ENCODE results near the gene FBXO42. TPM values are rescaled to one million over a fixed set of nuclear protein-coding genes. Genes with fewer than 3 reads are reported as not detected.
A peak's percentile ranks its signal among the peaks of the same experiment; 100 is the strongest.

The FBXO42 gene
- total RNA-seq, 1 experiment from 2014 or later: 21.9 TPM

- ChIA-PET POLR2A (interaction anchor here (0.6 to 2.8 kb wide), 18 partner anchors 11 to 173 kb away, joined by 3 to 14 read pairs (median 4); partner anchors contain the start of genes CPLANE2 and FBXO42), CTCF (interaction anchor here (1.0 to 2.7 kb wide), 7 partner anchors 10 to 170 kb away, joined by 4 to 19 read pairs (median 5); partner anchors contain the start of gene FBXO42)
- no peak for TF ChIP-seq CTCF (IDR thresholded peaks at IDR 0.05; ENCODE audit: unreplicated experiment)
- H3K36me3 Mint-ChIP-seq (ENCODE audit: insufficient read depth, unreplicated experiment): peaks cover 78% of the 10 kb centered on the region
- BruUV-seq (replicated peaks): no TSS peak
- H3K4me1 Mint-ChIP-seq (ENCODE audit: insufficient read depth, unreplicated experiment): peaks cover 38% of the 10 kb centered on the region
- H3K27me3 Mint-ChIP-seq (ENCODE audit: insufficient read depth, unreplicated experiment): no peaks in the 10 kb centered on the region
- H3K4me3 Mint-ChIP-seq (ENCODE audit: unreplicated experiment): peak overlapping the region; percentile 62
- intact Hi-C loops (cut with micrococcal nuclease): loop anchor here (10.0 kb wide), 2 partner anchors 104 to 244 kb away; partner anchors contain the start of gene SRARP
- no peaks in the 10 kb centered on the region for H3K9me3 Mint-ChIP-seq (ENCODE audit: unreplicated experiment)
- peak; percentile 88 for DNase-seq (ENCODE audit: unreplicated experiment)
- H3K27ac Mint-ChIP-seq (ENCODE audit: low read depth, unreplicated experiment): peak overlapping the region; percentile 88
Observed at GRCh38 chr1:16248603-16249516, 103.4 kb downstream of the FBXO42 start.

- no peak overlapping the region for H3K4me3 Mint-ChIP-seq (ENCODE audit: unreplicated experiment)
Observed at GRCh38 chr1:16248007-16248436, 104.3 kb downstream of the FBXO42 start.

DNA sequence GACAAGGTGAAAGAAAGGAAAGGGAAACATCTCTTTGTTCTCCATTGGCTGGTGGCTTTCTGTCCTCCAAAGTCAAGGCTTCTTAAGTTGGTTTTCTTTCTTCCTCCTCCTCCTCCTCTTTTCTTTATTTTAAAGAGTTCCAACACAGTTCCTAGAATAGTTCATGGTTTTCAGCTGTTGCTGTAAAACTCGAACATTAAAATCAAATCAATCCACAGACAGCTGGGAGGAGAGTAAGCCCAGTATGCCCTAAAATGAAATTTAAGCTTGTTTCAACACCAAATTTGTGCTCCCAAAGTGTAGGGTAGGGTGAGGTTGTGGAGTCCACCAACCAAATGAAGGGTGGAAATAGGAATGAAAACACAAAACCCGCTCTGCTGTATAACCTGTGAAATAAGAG is 104.8 kb downstream of the FBXO42 start:
- H3K36me3 Mint-ChIP-seq (ENCODE audit: insufficient read depth, unreplicated experiment): peaks cover 78% of the 10 kb centered on the region
- H3K27me3 Mint-ChIP-seq (ENCODE audit: insufficient read depth, unreplicated experiment): no peaks in the 10 kb centered on the region
- H3K27ac Mint-ChIP-seq (ENCODE audit: low read depth, unreplicated experiment): peak overlapping the region; percentile 27
- no peak overlapping the region for H3K4me3 Mint-ChIP-seq (ENCODE audit: unreplicated experiment)
- no peak for TF ChIP-seq CTCF (IDR thresholded peaks at IDR 0.05; ENCODE audit: unreplicated experiment)
- peaks cover 33% of the 10 kb centered on the region for H3K4me1 Mint-ChIP-seq (ENCODE audit: insufficient read depth, unreplicated experiment)
- BruUV-seq (replicated peaks): no TSS peak
- no peaks in the 10 kb centered on the region for H3K9me3 Mint-ChIP-seq (ENCODE audit: unreplicated experiment)
- ChIA-PET CTCF (interaction anchor here (0.6 to 2.7 kb wide), 7 partner anchors 61 to 169 kb away, joined by 3 to 19 read pairs (median 5); partner anchors contain the start of gene FBXO42), POLR2A (interaction anchor here (0.6 to 2.8 kb wide), 7 partner anchors 28 to 169 kb away, joined by 3 to 13 read pairs (median 3); no protein-coding TSS in a partner anchor)
- DNase-seq (ENCODE audit: unreplicated experiment): no peak
- intact Hi-C loops (cut with micrococcal nuclease): loop anchor here (10.0 kb wide), 2 partner anchors 103 to 243 kb away; partner anchors contain the start of gene SRARP

More at GRCh38 chr1:16248007-16248436, 104.3 kb downstream of the FBXO42 start:
- ChIA-PET CTCF (interaction anchor here (0.5 to 2.7 kb wide), 9 partner anchors 8 to 170 kb away, joined by 3 to 19 read pairs (median 4); partner anchors contain the start of gene FBXO42), POLR2A (interaction anchor here (0.6 to 2.8 kb wide), 18 partner anchors 10 to 172 kb away, joined by 3 to 14 read pairs (median 4); partner anchors contain the start of genes CPLANE2 and FBXO42)
- intact Hi-C loops (cut with micrococcal nuclease): loop anchor here (10.0 kb wide), 2 partner anchors 103 to 243 kb away; partner anchors contain the start of gene SRARP
- no peak for DNase-seq (ENCODE audit: unreplicated experiment)
- Mint-ChIP-seq H3K9me3 (ENCODE audit: unreplicated experiment) (no peaks in the 10 kb centered on the region), H3K4me1 (ENCODE audit: insufficient read depth, unreplicated experiment) (peaks cover 33% of the 10 kb centered on the region), H3K36me3 (ENCODE audit: insufficient read depth, unreplicated experiment) (peaks cover 84% of the 10 kb centered on the region), H3K27me3 (ENCODE audit: insufficient read depth, unreplicated experiment) (no peaks in the 10 kb centered on the region), H3K27ac (ENCODE audit: low read depth, unreplicated experiment) (peak overlapping the region; percentile 88)
- no peak for TF ChIP-seq CTCF (IDR thresholded peaks at IDR 0.05; ENCODE audit: unreplicated experiment)
- no TSS peak for BruUV-seq (replicated peaks)
